ENCODE measurements around the gene ATF3.
"Not testable (repeated sequence)": the region's sequence is repeated elsewhere in the genome, so short reads cannot be mapped to it uniquely, and the experiment has no call there.

The ATF3 gene

DNA sequence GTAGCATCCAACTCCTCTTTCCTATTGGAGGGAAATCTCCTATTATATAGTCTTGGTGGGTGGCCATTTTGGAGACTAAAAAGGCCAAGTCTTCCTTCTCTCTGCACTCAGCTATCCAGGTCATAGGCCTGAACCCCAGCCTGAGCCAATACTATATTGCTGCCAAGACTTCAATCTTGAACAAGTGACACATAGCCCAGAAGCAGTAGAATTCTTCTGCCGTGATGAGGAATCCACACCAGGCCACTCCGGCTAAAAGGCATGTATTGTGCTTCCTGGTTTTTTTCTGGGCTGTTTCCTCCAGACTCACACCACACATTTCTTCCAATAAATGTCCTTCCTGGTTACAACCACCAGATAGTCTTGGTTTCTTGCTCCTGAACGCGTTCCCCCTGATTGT lies 43.0 kb downstream of the ATF3 start:
- no peak for DNase-seq (ENCODE audit: extremely low spot score)
- TF ChIP-seq CTCF (IDR thresholded peaks at IDR 0.05; ENCODE audit: control extremely low read depth, extremely low read depth, low read depth, missing control alignments), result no peak
- ChIA-PET POLR2A (no interaction called here), CTCF (interaction anchor here (1.3 to 4.9 kb wide), 3 partner anchors 14 to 174 kb away, joined by 5 to 45 read pairs (median 15); no protein-coding TSS in a partner anchor)

- no peak for DNase-seq (ENCODE audit: extremely low spot score)
- CTCF ChIA-PET, result interaction anchor here (0.9 to 4.9 kb wide), 6 partner anchors 8 to 174 kb away, joined by 3 to 45 read pairs (median 6); no protein-coding TSS in a partner anchor
- POLR2A ChIA-PET, result no interaction called here
- TF ChIP-seq CTCF (IDR thresholded peaks at IDR 0.05; ENCODE audit: control extremely low read depth, extremely low read depth, low read depth, missing control alignments), result no peak
Measured at GRCh38 chr1:212651977-212652376, 43.4 kb downstream of the ATF3 start.

DNA sequence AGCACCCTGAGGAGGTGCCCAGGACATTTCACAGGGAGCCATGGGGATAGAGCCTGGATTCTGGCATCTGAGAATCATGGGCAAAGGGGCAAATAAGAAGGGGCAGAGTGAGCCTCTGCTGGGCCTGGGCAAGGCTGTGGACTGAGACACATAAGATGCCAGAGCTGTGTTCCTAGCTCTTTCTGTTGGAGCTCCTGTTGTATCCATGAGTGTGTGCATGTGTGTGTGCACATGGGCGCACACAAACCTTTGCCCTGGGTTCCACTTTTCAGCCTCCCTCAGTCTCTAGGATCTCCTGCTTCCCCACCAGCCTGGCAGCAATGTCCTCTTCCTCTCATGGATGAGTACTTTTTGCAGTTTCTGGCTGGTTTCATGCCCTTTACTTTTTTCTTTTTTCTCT lies 44.0 kb downstream of the ATF3 start:
- DNase-seq (ENCODE audit: extremely low spot score), result no peak
- TF ChIP-seq CTCF (IDR thresholded peaks at IDR 0.05; ENCODE audit: control extremely low read depth, extremely low read depth, low read depth, missing control alignments), result no peak
- CTCF ChIA-PET, result interaction anchor here (0.9 to 4.9 kb wide), 6 partner anchors 9 to 43 kb away, joined by 3 to 45 read pairs (median 4); no protein-coding TSS in a partner anchor
- POLR2A ChIA-PET, result no interaction called here

GRCh38 chr1:212655668-212656440 lies 47.3 kb downstream of the ATF3 start:
- TF ChIP-seq CTCF (IDR thresholded peaks at IDR 0.05; ENCODE audit: control extremely low read depth, extremely low read depth, low read depth, missing control alignments), result no peak
- no peak for DNase-seq (ENCODE audit: extremely low spot score)
- POLR2A ChIA-PET, result no interaction called here
- CTCF ChIA-PET, result interaction anchor here (0.9 to 2.1 kb wide), 5 partner anchors 10 to 178 kb away, joined by 3 to 23 read pairs (median 4); no protein-coding TSS in a partner anchor

GRCh38 chr1:212656730-212657129 lies 48.2 kb downstream of the ATF3 start:
- POLR2A ChIA-PET, result no interaction called here
- CTCF ChIA-PET, result interaction anchor here (1.4 kb wide), 2 partner anchors 27 to 179 kb away, joined by 3 read pairs; no protein-coding TSS in a partner anchor
- DNase-seq (ENCODE audit: extremely low spot score), result no peak

GRCh38 chr1:212658250-212658649 lies 49.7 kb downstream of the ATF3 start:
- POLR2A ChIA-PET; DNase-seq (ENCODE audit: extremely low spot score): not testable (repeated sequence)
- CTCF ChIA-PET, result interaction anchor here (1.0 to 1.4 kb wide), 3 partner anchors 29 to 124 kb away, joined by 3 read pairs; no protein-coding TSS in a partner anchor

More at GRCh38 chr1:212656730-212657129, 48.2 kb downstream of the ATF3 start:
- TF ChIP-seq CTCF (IDR thresholded peaks at IDR 0.05; ENCODE audit: control extremely low read depth, extremely low read depth, low read depth, missing control alignments), result no peak

Data from GM10248 (cell line).